GM21825 (cell line): ENCODE measurements around the gene DPAGT1.
"Not testable (repeated sequence)": the region's sequence is repeated elsewhere in the genome, so short reads cannot be mapped to it uniquely, and the experiment has no call there.

Experiments
- ATAC-seq: cut with Tn5 transposase; IDR thresholded peaks from one replicate; pipeline ENCODE4 v1.9.1; 2021; ENCODE audit warnings: mild to moderate bottlenecking, moderate library complexity; ENCODE audit not compliant: unreplicated experiment

Gene DPAGT1

GRCh38 chr11:119101759-119102423, at the start of gene DPAGT1:
TSS of gene DPAGT1 (minus strand) at chr11:119101853. CDS start at chr11:119101655, 198 bp downstream.
- ATAC-seq = peak; percentile 69

GRCh38 chr11:119149786-119150275, 48.2 kb upstream of the DPAGT1 start:
- ATAC-seq = no peak

GRCh38 chr11:119149018-119149785, 47.5 kb upstream of the DPAGT1 start, which contains the start of gene ABCG4:
TSS of gene ABCG4 (plus strand) at chr11:119149052. CDS start at chr11:119149966, 914 bp downstream.
- ATAC-seq = no peak

GRCh38 chr11:119148720-119149017, 47.0 kb upstream of the DPAGT1 start:
- ATAC-seq = no peak

- no peak for ATAC-seq
Measured at GRCh38 chr11:119147604-119148333, 46.1 kb upstream of the DPAGT1 start.

GRCh38 chr11:119145551-119145950, 43.9 kb upstream of the DPAGT1 start:
- ATAC-seq = no peak

GRCh38 chr11:119144825-119145486, 43.3 kb upstream of the DPAGT1 start:
- no peak for ATAC-seq

GRCh38 chr11:119139276-119139675, 37.6 kb upstream of the DPAGT1 start:
- not testable (repeated sequence) for ATAC-seq

GRCh38 chr11:119134389-119134978, 32.8 kb upstream of the DPAGT1 start:
- no peak for ATAC-seq

GRCh38 chr11:119130662-119131061, 29.0 kb upstream of the DPAGT1 start:
- no peak for ATAC-seq

GRCh38 chr11:119126675-119127268, 25.1 kb upstream of the DPAGT1 start:
- ATAC-seq = no peak

- ATAC-seq = no peak
Measured at GRCh38 chr11:119125821-119126220, 24.2 kb upstream of the DPAGT1 start.

- ATAC-seq = no peak
Measured at GRCh38 chr11:119121811-119122124, 20.1 kb upstream of the DPAGT1 start.

- peak; percentile 96 for ATAC-seq
Measured at GRCh38 chr11:119121008-119121810, 19.6 kb upstream of the DPAGT1 start, which contains the start of gene HINFP. TSS of gene HINFP (plus strand) at chr11:119121580. CDS start at chr11:119126945, 5,365 bp downstream.

- no peak for ATAC-seq
Measured at GRCh38 chr11:119120639-119121007, 19.0 kb upstream of the DPAGT1 start.

GRCh38 chr11:119118946-119119345, 17.3 kb upstream of the DPAGT1 start:
- ATAC-seq = no peak

GRCh38 chr11:119118227-119118626, 16.6 kb upstream of the DPAGT1 start:
- ATAC-seq = no peak

GRCh38 chr11:119117004-119117706, 15.5 kb upstream of the DPAGT1 start:
- ATAC-seq = no peak

- ATAC-seq = no peak
Measured at GRCh38 chr11:119116601-119117000, 14.9 kb upstream of the DPAGT1 start.
